HepG2 (cell line): ENCODE data around the gene NYNRIN. TPM values are rescaled to one million over a fixed set of nuclear protein-coding genes. Genes with fewer than 3 reads are reported as not detected.
A peak's percentile ranks its signal among the peaks of the same experiment; 100 is the strongest.

Experiments
- AGO2 ChIP-seq: fragments of 200-400 bp; formaldehyde crosslinking; optimal IDR thresholded peaks from 2 replicates; pipeline ENCODE3; 2017; ENCODE audit warnings: mild to moderate bottlenecking, low read depth, low read length, moderate library complexity
- GTF2F1 ChIP-seq: fragments of 150-350 bp; IDR thresholded peaks from 2 replicates; pipeline ENCODE4 v1.6.1; 2014; ENCODE audit warnings: low read length
- HCFC1 ChIP-seq: fragments of 150-350 bp; IDR thresholded peaks from 2 replicates; pipeline ENCODE4 v1.6.1; 2014; ENCODE audit warnings: low read depth, low read length
- HMGA1 ChIP-seq: sonication (generic); formaldehyde crosslinking; conservative IDR thresholded peaks from 2 replicates; pipeline ENCODE4 v1.4.0; 2020; ENCODE audit warnings: missing genetic modification reagents
- JUNB ChIP-seq: sonication (generic); formaldehyde crosslinking; IDR thresholded peaks from 2 replicates; pipeline ENCODE4 v1.8.0; 2022; ENCODE audit warnings: missing genetic modification reagents, mild to moderate bottlenecking, borderline replicate concordance
- MAFF ChIP-seq: IDR thresholded peaks from 2 replicates; pipeline ENCODE4 v1.6.1; 2011; ENCODE audit warnings: low read depth, low read length, improper control_type of control experiment
- MBNL3 ChIP-seq: fragments of 250-450 bp; sonication (Bioruptor Pico); conservative IDR thresholded peaks from 2 replicates; pipeline ENCODE4 v1.8.0; 2022; ENCODE audit warnings: mild to moderate bottlenecking, inconsistent platforms
- MTF1 ChIP-seq: sonication (generic); formaldehyde crosslinking; IDR thresholded peaks from 2 replicates; pipeline ENCODE4 v1.5.0; 2020; ENCODE audit warnings: missing genetic modification reagents
- NCOA1 ChIP-seq: sonication (generic); formaldehyde crosslinking; IDR thresholded peaks from 2 replicates; pipeline ENCODE4 v1.9.0; 2021; ENCODE audit warnings: missing genetic modification reagents
- TBL1XR1 ChIP-seq: fragments of 150-350 bp; IDR thresholded peaks from 2 replicates; pipeline ENCODE4 v1.6.1; 2014; ENCODE audit warnings: borderline replicate concordance, low read length; ENCODE audit not compliant: partially characterized antibody
- ZBTB20 ChIP-seq: sonication (generic); formaldehyde crosslinking; IDR thresholded peaks from 2 replicates; pipeline ENCODE4 v1.8.1; 2023; ENCODE audit warnings: missing genetic modification reagents, low read depth, mild to moderate bottlenecking, borderline replicate concordance
- ZFAT ChIP-seq: sonication (generic); formaldehyde crosslinking; conservative IDR thresholded peaks from 2 replicates; pipeline ENCODE4 v1.8.1; 2023; ENCODE audit warnings: missing genetic modification reagents, inconsistent platforms
- ZFP62 ChIP-seq: sonication (generic); formaldehyde crosslinking; IDR thresholded peaks from 2 replicates; pipeline ENCODE4 v1.4.0; 2020; ENCODE audit warnings: missing genetic modification reagents
- ZNF3 ChIP-seq: IDR thresholded peaks from 2 replicates; pipeline ENCODE4 v1.7.0; 2017; ENCODE audit warnings: inconsistent platforms
- ZNF660 ChIP-seq: sonication (generic); formaldehyde crosslinking; IDR thresholded peaks from 2 replicates; pipeline ENCODE4 v1.5.1; 2020; ENCODE audit warnings: mild to moderate bottlenecking, low read depth, missing genetic modification reagents, borderline replicate concordance
- ZNF891 ChIP-seq: sonication (generic); formaldehyde crosslinking; IDR thresholded peaks from 2 replicates; pipeline ENCODE4 v1.5.0; 2020; ENCODE audit warnings: mild to moderate bottlenecking, missing genetic modification reagents
- polyA plus RNA-seq, 8 experiments: library from polyadenylated mRNA; depleted of rRNA in 3 of 8; stranded (reverse) in 7 of 8; unstranded in 1 of 8; fragments of >200 nt; fragmentation: Illumina TruSeq in 4 of 8; extraction: Trizol in 4 of 8; gene quantifications; 2 replicates each; pipeline versions ENCODE4 v1.2.1 to v1.2.3, GENCODE V29; 2011 to 2016; ENCODE audit warnings: low read depth in 4 of 8, missing spikeins in 1 of 8, mixed read lengths in 1 of 8; ENCODE audit not compliant: insufficient read depth in 1 of 8
- total RNA-seq, 5 experiments: library from RNA; depleted of rRNA; stranded (reverse); fragments of >200 nt; fragmentation: Illumina TruSeq; extraction: Trizol; gene quantifications; 2 replicates each; pipeline ENCODE4 v1.2.3, GENCODE V29; 2016; ENCODE audit warnings: low read depth in 1 of 5
- TF ChIP-seq, protein P1 (sequence below): sonication (generic); formaldehyde crosslinking; IDR thresholded peaks from 2 replicates; pipeline ENCODE4 v1.4.0; 2020; ENCODE audit warnings: missing genetic modification reagents, borderline replicate concordance
- TF ChIP-seq, protein P2 (sequence below): sonication (generic); formaldehyde crosslinking; IDR thresholded peaks from 2 replicates; pipeline ENCODE4 v1.8.1; 2023; ENCODE audit warnings: mild to moderate bottlenecking, missing genetic modification reagents
- TF ChIP-seq, protein P3 (sequence below): sonication (generic); formaldehyde crosslinking; IDR thresholded peaks from 2 replicates; pipeline ENCODE4 v1.5.0; 2020; ENCODE audit warnings: mild to moderate bottlenecking, missing genetic modification reagents
- TF ChIP-seq, protein P4 (sequence below): sonication (generic); formaldehyde crosslinking; IDR thresholded peaks from 2 replicates; pipeline ENCODE4 v1.5.0; 2020; ENCODE audit warnings: missing genetic modification reagents, mild to moderate bottlenecking, borderline replicate concordance
- TF ChIP-seq, protein P5 (sequence below): IDR thresholded peaks from 2 replicates; pipeline ENCODE4 v1.6.1; 2016

Gene NYNRIN
- total and polyA plus RNA-seq, 2 of the 13 experiments (the other 11 are each of a cell fraction or from before 2014, with no cell fraction given), result 0.63 to 1.1 TPM

DNA sequence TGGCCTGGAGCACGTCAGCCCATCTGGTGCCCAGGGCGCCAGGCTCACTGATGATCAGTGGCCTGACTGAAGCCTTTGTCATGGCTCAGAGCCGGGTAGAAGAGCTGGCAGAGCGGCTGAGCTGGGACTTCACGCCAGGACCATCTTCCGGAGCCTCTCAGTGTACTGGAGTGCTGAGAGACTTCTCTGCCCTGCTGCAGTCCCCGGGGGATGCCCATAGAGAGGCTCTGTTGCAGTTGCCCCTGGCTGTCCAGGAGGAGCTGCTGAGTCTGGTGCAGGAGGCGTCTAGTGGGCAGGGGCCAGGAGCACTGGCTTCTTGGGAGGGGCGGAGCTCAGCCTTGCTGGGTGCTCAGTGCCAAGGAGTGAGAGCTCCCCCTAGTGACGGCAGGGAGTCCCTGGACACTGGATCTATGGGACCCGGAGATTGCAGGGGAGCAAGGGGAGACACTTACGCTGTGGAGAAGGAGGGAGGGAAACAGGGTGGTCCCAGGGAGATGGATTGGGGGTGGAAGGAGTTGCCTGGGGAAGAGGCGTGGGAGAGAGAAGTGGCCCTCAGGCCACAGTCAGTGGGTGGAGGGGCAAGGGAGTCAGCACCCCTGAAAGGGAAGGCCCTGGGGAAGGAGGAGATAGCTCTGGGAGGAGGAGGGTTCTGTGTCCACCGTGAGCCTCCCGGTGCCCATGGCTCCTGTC lies 32.9 kb downstream of the NYNRIN start (continued):
- TF ChIP-seq ZFP62, result no peak
- TF ChIP-seq ZFAT, result no peak
- TF ChIP-seq TBL1XR1, result peak; percentile 37
- peak; percentile 55 for TF ChIP-seq AGO2
- no peak for TF ChIP-seq JUNB (CRISPR knock-in tag)
- TF ChIP-seq MTF1, result no peak
- TF ChIP-seq MBNL3 (CRISPR knock-in tag), result no peak
- TF ChIP-seq, protein P1, sequence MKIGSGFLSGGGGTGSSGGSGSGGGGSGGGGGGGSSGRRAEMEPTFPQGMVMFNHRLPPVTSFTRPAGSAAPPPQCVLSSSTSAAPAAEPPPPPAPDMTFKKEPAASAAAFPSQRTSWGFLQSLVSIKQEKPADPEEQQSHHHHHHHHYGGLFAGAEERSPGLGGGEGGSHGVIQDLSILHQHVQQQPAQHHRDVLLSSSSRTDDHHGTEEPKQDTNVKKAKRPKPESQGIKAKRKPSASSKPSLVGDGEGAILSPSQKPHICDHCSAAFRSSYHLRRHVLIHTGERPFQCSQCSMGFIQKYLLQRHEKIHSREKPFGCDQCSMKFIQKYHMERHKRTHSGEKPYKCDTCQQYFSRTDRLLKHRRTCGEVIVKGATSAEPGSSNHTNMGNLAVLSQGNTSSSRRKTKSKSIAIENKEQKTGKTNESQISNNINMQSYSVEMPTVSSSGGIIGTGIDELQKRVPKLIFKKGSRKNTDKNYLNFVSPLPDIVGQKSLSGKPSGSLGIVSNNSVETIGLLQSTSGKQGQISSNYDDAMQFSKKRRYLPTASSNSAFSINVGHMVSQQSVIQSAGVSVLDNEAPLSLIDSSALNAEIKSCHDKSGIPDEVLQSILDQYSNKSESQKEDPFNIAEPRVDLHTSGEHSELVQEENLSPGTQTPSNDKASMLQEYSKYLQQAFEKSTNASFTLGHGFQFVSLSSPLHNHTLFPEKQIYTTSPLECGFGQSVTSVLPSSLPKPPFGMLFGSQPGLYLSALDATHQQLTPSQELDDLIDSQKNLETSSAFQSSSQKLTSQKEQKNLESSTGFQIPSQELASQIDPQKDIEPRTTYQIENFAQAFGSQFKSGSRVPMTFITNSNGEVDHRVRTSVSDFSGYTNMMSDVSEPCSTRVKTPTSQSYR (CRISPR knock-in tag), result no peak
- no peak for TF ChIP-seq ZNF891 (CRISPR knock-in tag)
- TF ChIP-seq ZNF3, result no peak
- TF ChIP-seq, protein P2, sequence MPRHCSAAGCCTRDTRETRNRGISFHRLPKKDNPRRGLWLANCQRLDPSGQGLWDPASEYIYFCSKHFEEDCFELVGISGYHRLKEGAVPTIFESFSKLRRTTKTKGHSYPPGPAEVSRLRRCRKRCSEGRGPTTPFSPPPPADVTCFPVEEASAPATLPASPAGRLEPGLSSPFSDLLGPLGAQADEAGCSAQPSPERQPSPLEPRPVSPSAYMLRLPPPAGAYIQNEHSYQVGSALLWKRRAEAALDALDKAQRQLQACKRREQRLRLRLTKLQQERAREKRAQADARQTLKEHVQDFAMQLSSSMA (CRISPR knock-in tag), result peak; percentile 92; the same call in 1 of the 2 replicates
- no peak for TF ChIP-seq HMGA1
- no peak; the same call in 1 of the 2 replicates for TF ChIP-seq NCOA1
- TF ChIP-seq, protein P3, sequence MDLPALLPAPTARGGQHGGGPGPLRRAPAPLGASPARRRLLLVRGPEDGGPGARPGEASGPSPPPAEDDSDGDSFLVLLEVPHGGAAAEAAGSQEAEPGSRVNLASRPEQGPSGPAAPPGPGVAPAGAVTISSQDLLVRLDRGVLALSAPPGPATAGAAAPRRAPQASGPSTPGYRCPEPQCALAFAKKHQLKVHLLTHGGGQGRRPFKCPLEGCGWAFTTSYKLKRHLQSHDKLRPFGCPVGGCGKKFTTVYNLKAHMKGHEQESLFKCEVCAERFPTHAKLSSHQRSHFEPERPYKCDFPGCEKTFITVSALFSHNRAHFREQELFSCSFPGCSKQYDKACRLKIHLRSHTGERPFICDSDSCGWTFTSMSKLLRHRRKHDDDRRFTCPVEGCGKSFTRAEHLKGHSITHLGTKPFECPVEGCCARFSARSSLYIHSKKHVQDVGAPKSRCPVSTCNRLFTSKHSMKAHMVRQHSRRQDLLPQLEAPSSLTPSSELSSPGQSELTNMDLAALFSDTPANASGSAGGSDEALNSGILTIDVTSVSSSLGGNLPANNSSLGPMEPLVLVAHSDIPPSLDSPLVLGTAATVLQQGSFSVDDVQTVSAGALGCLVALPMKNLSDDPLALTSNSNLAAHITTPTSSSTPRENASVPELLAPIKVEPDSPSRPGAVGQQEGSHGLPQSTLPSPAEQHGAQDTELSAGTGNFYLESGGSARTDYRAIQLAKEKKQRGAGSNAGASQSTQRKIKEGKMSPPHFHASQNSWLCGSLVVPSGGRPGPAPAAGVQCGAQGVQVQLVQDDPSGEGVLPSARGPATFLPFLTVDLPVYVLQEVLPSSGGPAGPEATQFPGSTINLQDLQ (CRISPR knock-in tag), result no peak
- TF ChIP-seq, protein P4, sequence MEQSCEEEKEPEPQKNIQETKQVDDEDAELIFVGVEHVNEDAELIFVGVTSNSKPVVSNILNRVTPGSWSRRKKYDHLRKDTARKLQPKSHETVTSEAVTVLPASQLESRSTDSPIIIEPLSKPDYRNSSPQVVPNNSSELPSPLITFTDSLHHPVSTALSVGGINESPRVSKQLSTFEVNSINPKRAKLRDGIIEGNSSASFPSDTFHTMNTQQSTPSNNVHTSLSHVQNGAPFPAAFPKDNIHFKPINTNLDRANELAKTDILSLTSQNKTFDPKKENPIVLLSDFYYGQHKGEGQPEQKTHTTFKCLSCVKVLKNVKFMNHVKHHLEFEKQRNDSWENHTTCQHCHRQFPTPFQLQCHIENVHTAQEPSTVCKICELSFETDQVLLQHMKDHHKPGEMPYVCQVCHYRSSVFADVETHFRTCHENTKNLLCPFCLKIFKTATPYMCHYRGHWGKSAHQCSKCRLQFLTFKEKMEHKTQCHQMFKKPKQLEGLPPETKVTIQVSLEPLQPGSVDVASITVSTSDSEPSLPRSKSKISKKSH (CRISPR knock-in tag), result no peak
- TF ChIP-seq GTF2F1, result no peak
- TF ChIP-seq HCFC1, result 0 out of 2 replicates have a peak, but pooled peaks have one; percentile 19
- no peak for TF ChIP-seq MAFF
- no peak for TF ChIP-seq ZNF660 (CRISPR knock-in tag)
- TF ChIP-seq, protein P5, sequence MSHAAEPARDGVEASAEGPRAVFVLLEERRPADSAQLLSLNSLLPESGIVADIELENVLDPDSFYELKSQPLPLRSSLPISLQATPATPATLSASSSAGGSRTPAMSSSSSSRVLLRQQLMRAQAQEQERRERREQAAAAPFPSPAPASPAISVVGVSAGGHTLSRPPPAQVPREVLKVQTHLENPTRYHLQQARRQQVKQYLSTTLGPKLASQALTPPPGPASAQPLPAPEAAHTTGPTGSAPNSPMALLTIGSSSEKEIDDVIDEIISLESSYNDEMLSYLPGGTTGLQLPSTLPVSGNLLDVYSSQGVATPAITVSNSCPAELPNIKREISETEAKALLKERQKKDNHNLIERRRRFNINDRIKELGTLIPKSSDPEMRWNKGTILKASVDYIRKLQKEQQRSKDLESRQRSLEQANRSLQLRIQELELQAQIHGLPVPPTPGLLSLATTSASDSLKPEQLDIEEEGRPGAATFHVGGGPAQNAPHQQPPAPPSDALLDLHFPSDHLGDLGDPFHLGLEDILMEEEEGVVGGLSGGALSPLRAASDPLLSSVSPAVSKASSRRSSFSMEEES, result no peak
- TF ChIP-seq ZBTB20 (CRISPR knock-in tag), result peak; percentile 82
